HL-60 (cell line): ENCODE measurements around the gene CLIC6.

Source experiments
- DNase-seq, 2 experiments: peaks; one replicate each; pipeline ENCODE4 v3.0.0-alpha.2; 2010 to 2020; ENCODE audit warnings: low read depth in 1 of 2, low spot score in 1 of 2
- H3K27ac ChIP-seq: fragments of 250-450 bp; sonication (Bioruptor Pico); replicated peaks from 2 replicates; pipeline ENCODE4 v1.5.1; 2020; ENCODE audit warnings: mild to moderate bottlenecking, moderate library complexity
- H3K27me3 ChIP-seq: fragments of 250-450 bp; sonication (Bioruptor Pico); 2 replicates; pipeline ENCODE4 v1.5.1; 2021; ENCODE audit warnings: mild to moderate bottlenecking, moderate library complexity; ENCODE audit not compliant: insufficient read depth, poor library complexity, severe bottlenecking
- H3K4me3 ChIP-seq: replicated peaks from 2 replicates; pipeline ENCODE4 v1.5.1; 2011; ENCODE audit warnings: mild to moderate bottlenecking, control low read depth, low read length; ENCODE audit not compliant: insufficient read depth
- GABPA ChIP-seq: IDR thresholded peaks from 2 replicates; pipeline ENCODE4 v1.6.1; 2012; ENCODE audit warnings: low read depth
- POLR2AphosphoS5 ChIP-seq: IDR thresholded peaks from 2 replicates; pipeline ENCODE4 v1.6.1; 2012; ENCODE audit warnings: low read depth
- SPI1 ChIP-seq: IDR thresholded peaks from 2 replicates; pipeline ENCODE4 v1.6.1; 2012; ENCODE audit warnings: low read depth, mild to moderate bottlenecking, borderline replicate concordance
- long read RNA-seq: library from polyadenylated mRNA; unstranded; transcript quantifications from one replicate; pipeline ENCODE4 v2.0.0, GENCODE V29; 2020
- TF ChIP-seq, protein P1 (sequence below): IDR thresholded peaks from one replicate; pipeline ENCODE4 v1.5.1; 2011; ENCODE audit warnings: low read length, control low read depth, inconsistent platforms; ENCODE audit not compliant: insufficient read depth
- TF ChIP-seq, protein P2 (sequence below): IDR thresholded peaks from 2 replicates; pipeline ENCODE4 v1.6.1; 2012; ENCODE audit warnings: low read depth; ENCODE audit not compliant: insufficient replicate concordance

CLIC6 gene
- long read RNA-seq = 0 reads

GRCh38 chr21:34668803-34669148 lies at the start of gene CLIC6:
Gene CLIC6 (plus strand): TSS chr21:34668994. CDS start chr21:34669389, 395 bp downstream.
- no peak for DNase-seq
- peaks cover 55% of the 10 kb centered on the region for H3K27me3 ChIP-seq
- no peak within 1 kb of the TSS for H3K27ac ChIP-seq
- TF ChIP-seq GABPA (no peak), SPI1 (no peak)
- TF ChIP-seq, protein P1, sequence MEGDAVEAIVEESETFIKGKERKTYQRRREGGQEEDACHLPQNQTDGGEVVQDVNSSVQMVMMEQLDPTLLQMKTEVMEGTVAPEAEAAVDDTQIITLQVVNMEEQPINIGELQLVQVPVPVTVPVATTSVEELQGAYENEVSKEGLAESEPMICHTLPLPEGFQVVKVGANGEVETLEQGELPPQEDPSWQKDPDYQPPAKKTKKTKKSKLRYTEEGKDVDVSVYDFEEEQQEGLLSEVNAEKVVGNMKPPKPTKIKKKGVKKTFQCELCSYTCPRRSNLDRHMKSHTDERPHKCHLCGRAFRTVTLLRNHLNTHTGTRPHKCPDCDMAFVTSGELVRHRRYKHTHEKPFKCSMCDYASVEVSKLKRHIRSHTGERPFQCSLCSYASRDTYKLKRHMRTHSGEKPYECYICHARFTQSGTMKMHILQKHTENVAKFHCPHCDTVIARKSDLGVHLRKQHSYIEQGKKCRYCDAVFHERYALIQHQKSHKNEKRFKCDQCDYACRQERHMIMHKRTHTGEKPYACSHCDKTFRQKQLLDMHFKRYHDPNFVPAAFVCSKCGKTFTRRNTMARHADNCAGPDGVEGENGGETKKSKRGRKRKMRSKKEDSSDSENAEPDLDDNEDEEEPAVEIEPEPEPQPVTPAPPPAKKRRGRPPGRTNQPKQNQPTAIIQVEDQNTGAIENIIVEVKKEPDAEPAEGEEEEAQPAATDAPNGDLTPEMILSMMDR = no peak
- TF ChIP-seq, protein P2, sequence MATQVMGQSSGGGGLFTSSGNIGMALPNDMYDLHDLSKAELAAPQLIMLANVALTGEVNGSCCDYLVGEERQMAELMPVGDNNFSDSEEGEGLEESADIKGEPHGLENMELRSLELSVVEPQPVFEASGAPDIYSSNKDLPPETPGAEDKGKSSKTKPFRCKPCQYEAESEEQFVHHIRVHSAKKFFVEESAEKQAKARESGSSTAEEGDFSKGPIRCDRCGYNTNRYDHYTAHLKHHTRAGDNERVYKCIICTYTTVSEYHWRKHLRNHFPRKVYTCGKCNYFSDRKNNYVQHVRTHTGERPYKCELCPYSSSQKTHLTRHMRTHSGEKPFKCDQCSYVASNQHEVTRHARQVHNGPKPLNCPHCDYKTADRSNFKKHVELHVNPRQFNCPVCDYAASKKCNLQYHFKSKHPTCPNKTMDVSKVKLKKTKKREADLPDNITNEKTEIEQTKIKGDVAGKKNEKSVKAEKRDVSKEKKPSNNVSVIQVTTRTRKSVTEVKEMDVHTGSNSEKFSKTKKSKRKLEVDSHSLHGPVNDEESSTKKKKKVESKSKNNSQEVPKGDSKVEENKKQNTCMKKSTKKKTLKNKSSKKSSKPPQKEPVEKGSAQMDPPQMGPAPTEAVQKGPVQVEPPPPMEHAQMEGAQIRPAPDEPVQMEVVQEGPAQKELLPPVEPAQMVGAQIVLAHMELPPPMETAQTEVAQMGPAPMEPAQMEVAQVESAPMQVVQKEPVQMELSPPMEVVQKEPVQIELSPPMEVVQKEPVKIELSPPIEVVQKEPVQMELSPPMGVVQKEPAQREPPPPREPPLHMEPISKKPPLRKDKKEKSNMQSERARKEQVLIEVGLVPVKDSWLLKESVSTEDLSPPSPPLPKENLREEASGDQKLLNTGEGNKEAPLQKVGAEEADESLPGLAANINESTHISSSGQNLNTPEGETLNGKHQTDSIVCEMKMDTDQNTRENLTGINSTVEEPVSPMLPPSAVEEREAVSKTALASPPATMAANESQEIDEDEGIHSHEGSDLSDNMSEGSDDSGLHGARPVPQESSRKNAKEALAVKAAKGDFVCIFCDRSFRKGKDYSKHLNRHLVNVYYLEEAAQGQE = no peak
- no peak within 1 kb of the TSS; the same call in 1 of the 2 replicates for H3K4me3 ChIP-seq

GRCh38 chr21:34619841-34620665 lies 48.7 kb upstream of the CLIC6 start:
- DNase-seq = no peak

GRCh38 chr21:34621434-34622350 lies 47.1 kb upstream of the CLIC6 start:
- Histone ChIP-seq H3K27ac (no peak overlapping the region), H3K4me3 (no peak overlapping the region), H3K27me3 (no peaks in the 10 kb centered on the region)
- TF ChIP-seq, protein P1 = no peak
- TF ChIP-seq POLR2AphosphoS5 (no peak), GABPA (no peak), SPI1 (no peak)
- TF ChIP-seq, protein P2 = no peak
- no peak for DNase-seq

More at GRCh38 chr21:34619841-34620665, 48.7 kb upstream of the CLIC6 start:
- H3K4me3 ChIP-seq = no peak overlapping the region
- H3K27ac ChIP-seq = peak overlapping the region; percentile 19; the same call in 1 of the 2 replicates
- TF ChIP-seq, protein P1 = no peak
- TF ChIP-seq GABPA = no peak
- TF ChIP-seq SPI1 = no peak
- TF ChIP-seq, protein P2 = no peak
- TF ChIP-seq POLR2AphosphoS5 = no peak
- no peaks in the 10 kb centered on the region for H3K27me3 ChIP-seq
